ENCODE results near the gene ZNF536. TPM values are rescaled to one million over a fixed set of nuclear protein-coding genes. Genes with fewer than 3 reads are reported as not detected.

Gene ZNF536
- polyA plus RNA-seq, 1 donor (not counting 4 experiments of a cell fraction or from before 2014, with no cell fraction given) = not detected

DNA sequence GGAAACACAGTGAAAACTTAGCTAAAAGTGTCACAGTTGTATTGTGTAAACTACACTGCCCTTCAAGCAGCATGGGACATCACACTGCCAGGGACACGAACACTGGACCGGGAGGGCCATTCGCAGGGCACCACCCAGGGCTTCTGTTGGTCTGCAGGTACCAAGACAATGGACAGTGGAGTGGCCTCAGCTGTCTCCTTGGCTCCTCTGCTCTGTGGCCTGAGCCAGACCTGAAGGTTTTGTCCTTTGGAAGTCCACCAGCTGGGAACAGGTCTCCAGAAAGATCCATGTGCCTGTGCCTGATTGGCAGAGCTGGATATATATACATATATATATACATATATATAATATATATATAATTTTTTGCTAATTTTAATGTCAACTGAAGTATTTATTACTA is 149.8 kb downstream of the ZNF536 start:
- dilution Hi-C loops (cut with MboI; ENCODE audit: extremely low pct_ligation_motif_present, low sequenced_read_pairs) = no loop called here
- TF ChIP-seq EZH2 (IDR thresholded peaks at IDR 0.05; ENCODE audit: low read length) = no peak
- TF ChIP-seq, protein P1, sequence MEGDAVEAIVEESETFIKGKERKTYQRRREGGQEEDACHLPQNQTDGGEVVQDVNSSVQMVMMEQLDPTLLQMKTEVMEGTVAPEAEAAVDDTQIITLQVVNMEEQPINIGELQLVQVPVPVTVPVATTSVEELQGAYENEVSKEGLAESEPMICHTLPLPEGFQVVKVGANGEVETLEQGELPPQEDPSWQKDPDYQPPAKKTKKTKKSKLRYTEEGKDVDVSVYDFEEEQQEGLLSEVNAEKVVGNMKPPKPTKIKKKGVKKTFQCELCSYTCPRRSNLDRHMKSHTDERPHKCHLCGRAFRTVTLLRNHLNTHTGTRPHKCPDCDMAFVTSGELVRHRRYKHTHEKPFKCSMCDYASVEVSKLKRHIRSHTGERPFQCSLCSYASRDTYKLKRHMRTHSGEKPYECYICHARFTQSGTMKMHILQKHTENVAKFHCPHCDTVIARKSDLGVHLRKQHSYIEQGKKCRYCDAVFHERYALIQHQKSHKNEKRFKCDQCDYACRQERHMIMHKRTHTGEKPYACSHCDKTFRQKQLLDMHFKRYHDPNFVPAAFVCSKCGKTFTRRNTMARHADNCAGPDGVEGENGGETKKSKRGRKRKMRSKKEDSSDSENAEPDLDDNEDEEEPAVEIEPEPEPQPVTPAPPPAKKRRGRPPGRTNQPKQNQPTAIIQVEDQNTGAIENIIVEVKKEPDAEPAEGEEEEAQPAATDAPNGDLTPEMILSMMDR (optimal IDR thresholded peaks at IDR 0.05 in 1 of 3, IDR thresholded peaks at IDR 0.05 in 1 of 3, conservative IDR thresholded peaks at IDR 0.05 in 1 of 3; ENCODE audit: extremely low read depth in 1 of 3, insufficient read depth in 2 of 3, low read length in 3 of 3) = no peak
- FAIRE-seq (no peak), DNase-seq (ENCODE audit: low read depth, low spot score) (no peak)
- H2AFZ ChIP-seq (ENCODE audit: control insufficient read depth, low read length) = no peak overlapping the region
- peaks cover 8% of the 10 kb centered on the region for H3K9me3 ChIP-seq (ENCODE audit: control insufficient read depth, low read depth, low read length)
- H3K36me3 ChIP-seq (ENCODE audit: control insufficient read depth in 2 of 2, extremely low read depth in 1 of 2, insufficient read depth in 2 of 2, low read length in 2 of 2) = no peaks in the 10 kb centered on the region
- no peaks in the 10 kb centered on the region for H3K4me1 ChIP-seq (ENCODE audit: control insufficient read depth, extremely low read depth, insufficient read depth, low read length)
- no peak overlapping the region for H3K27ac ChIP-seq (ENCODE audit: control insufficient read depth, insufficient read depth, low read length)
- H3K27me3 ChIP-seq (ENCODE audit: control insufficient read depth, extremely low read depth, insufficient read depth, low read length) = no peaks in the 10 kb centered on the region
- no peaks in the 10 kb centered on the region for H3K9me1 ChIP-seq (ENCODE audit: control insufficient read depth, extremely low read depth, insufficient read depth, low read length)
- no peak overlapping the region for H3K4me3 ChIP-seq (ENCODE audit: control insufficient read depth in 2 of 3, extremely low read depth in 1 of 3, insufficient read depth in 2 of 3, low read depth in 1 of 3, low read length in 3 of 3)
- H4K20me1 ChIP-seq (ENCODE audit: control insufficient read depth, extremely low read depth, insufficient read depth, low read length) = no peaks in the 10 kb centered on the region
- H3K79me2 ChIP-seq (ENCODE audit: control insufficient read depth, insufficient read depth, low read length) = no peaks in the 10 kb centered on the region
- no peak overlapping the region for H3K9ac ChIP-seq (ENCODE audit: control insufficient read depth, extremely low read depth, insufficient read depth, low read length)
- no peak overlapping the region for H3K4me2 ChIP-seq (ENCODE audit: control insufficient read depth, extremely low read depth, insufficient read depth, low read depth, low read length)

DNA sequence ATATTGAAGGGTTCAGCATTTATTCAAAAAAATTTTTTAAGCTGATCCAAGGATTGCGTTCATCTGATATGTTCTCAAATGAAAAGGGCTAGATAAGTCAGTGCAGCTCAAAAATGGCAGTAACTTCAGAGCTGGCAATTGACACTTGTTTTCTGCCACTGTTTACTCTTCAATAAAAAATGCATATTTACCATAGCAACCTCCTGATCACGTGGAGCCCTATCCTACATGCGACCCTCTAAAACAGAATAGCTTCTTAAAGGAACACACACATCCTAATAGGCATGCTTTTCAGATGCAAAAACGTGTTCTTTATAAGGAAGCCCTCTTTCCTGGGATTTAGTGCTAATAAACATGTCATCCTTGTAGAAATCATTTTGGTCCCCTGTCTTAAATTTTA is 150.2 kb downstream of the ZNF536 start:
- no peak overlapping the region for H3K27ac ChIP-seq (ENCODE audit: control insufficient read depth, insufficient read depth, low read length)
- no peaks in the 10 kb centered on the region for H3K36me3 ChIP-seq (ENCODE audit: control insufficient read depth in 2 of 2, extremely low read depth in 1 of 2, insufficient read depth in 2 of 2, low read length in 2 of 2)
- H4K20me1 ChIP-seq (ENCODE audit: control insufficient read depth, extremely low read depth, insufficient read depth, low read length) = no peaks in the 10 kb centered on the region
- H3K27me3 ChIP-seq (ENCODE audit: control insufficient read depth, extremely low read depth, insufficient read depth, low read length) = no peaks in the 10 kb centered on the region
- H3K4me1 ChIP-seq (ENCODE audit: control insufficient read depth, extremely low read depth, insufficient read depth, low read length) = no peaks in the 10 kb centered on the region
- TF ChIP-seq, protein P1 (optimal IDR thresholded peaks at IDR 0.05 in 1 of 3, IDR thresholded peaks at IDR 0.05 in 1 of 3, conservative IDR thresholded peaks at IDR 0.05 in 1 of 3; ENCODE audit: extremely low read depth in 1 of 3, insufficient read depth in 2 of 3, low read length in 3 of 3) = no peak
- no peak for TF ChIP-seq EZH2 (IDR thresholded peaks at IDR 0.05; ENCODE audit: low read length)
- no peaks in the 10 kb centered on the region for H3K79me2 ChIP-seq (ENCODE audit: control insufficient read depth, insufficient read depth, low read length)
- H3K9me3 ChIP-seq (ENCODE audit: control insufficient read depth, low read depth, low read length) = peaks cover 8% of the 10 kb centered on the region
- no peak overlapping the region for H3K4me3 ChIP-seq (ENCODE audit: control insufficient read depth in 2 of 3, extremely low read depth in 1 of 3, insufficient read depth in 2 of 3, low read depth in 1 of 3, low read length in 3 of 3)
- no peak overlapping the region for H3K4me2 ChIP-seq (ENCODE audit: control insufficient read depth, extremely low read depth, insufficient read depth, low read depth, low read length)
- no peak overlapping the region for H2AFZ ChIP-seq (ENCODE audit: control insufficient read depth, low read length)
- H3K9ac ChIP-seq (ENCODE audit: control insufficient read depth, extremely low read depth, insufficient read depth, low read length) = no peak overlapping the region
- dilution Hi-C loops (cut with MboI; ENCODE audit: extremely low pct_ligation_motif_present, low sequenced_read_pairs) = no loop called here
- no peaks in the 10 kb centered on the region for H3K9me1 ChIP-seq (ENCODE audit: control insufficient read depth, extremely low read depth, insufficient read depth, low read length)
- FAIRE-seq = no peak
- DNase-seq (ENCODE audit: low read depth, low spot score) = no peak

Measured in keratinocyte (primary cell).